ENCODE measurements around the gene CUL1.
A peak's percentile ranks its signal among the peaks of the same experiment; 100 is the strongest.

Gene CUL1

GRCh38 chr7:148718431-148718830 lies 19.7 kb downstream of the CUL1 start:
- no peak for DNase-seq (ENCODE audit: low read depth)

- no peak for DNase-seq (ENCODE audit: low read depth)
These were observed 21.1 kb downstream of the CUL1 start for GRCh38 chr7:148719753-148720152.

GRCh38 chr7:148720472-148720871 lies 21.8 kb downstream of the CUL1 start:
- DNase-seq (ENCODE audit: low read depth), result no peak

- DNase-seq (ENCODE audit: low read depth), result no peak
These were observed 22.7 kb downstream of the CUL1 start for GRCh38 chr7:148721390-148721789.

- DNase-seq (ENCODE audit: low read depth), result no peak
These were observed 23.9 kb downstream of the CUL1 start for GRCh38 chr7:148722340-148723165.

GRCh38 chr7:148723166-148723559 lies 24.5 kb downstream of the CUL1 start:
- DNase-seq (ENCODE audit: low read depth), result no peak

GRCh38 chr7:148723846-148724245 lies 25.1 kb downstream of the CUL1 start:
- DNase-seq (ENCODE audit: low read depth), result no peak

GRCh38 chr7:148726385-148726784 lies 27.7 kb downstream of the CUL1 start:
- no peak for DNase-seq (ENCODE audit: low read depth)

- DNase-seq (ENCODE audit: low read depth), result no peak
These were observed 29.0 kb downstream of the CUL1 start for GRCh38 chr7:148727501-148728278.

- DNase-seq (ENCODE audit: low read depth), result no peak
These were observed 31.5 kb downstream of the CUL1 start for GRCh38 chr7:148729984-148730733.

GRCh38 chr7:148732862-148733261 lies 34.2 kb downstream of the CUL1 start:
- no peak for DNase-seq (ENCODE audit: low read depth)

- DNase-seq (ENCODE audit: low read depth), result no peak
These were observed 34.8 kb downstream of the CUL1 start for GRCh38 chr7:148733496-148733895.

GRCh38 chr7:148735141-148735540 lies 36.4 kb downstream of the CUL1 start:
- no peak for DNase-seq (ENCODE audit: low read depth)

- no peak for DNase-seq (ENCODE audit: low read depth)
These were observed 37.3 kb downstream of the CUL1 start for GRCh38 chr7:148735967-148736366.

- peak; percentile 18 for DNase-seq (ENCODE audit: low read depth)
These were observed 40.2 kb downstream of the CUL1 start for GRCh38 chr7:148738737-148739535.

- no peak for DNase-seq (ENCODE audit: low read depth)
These were observed 47.4 kb downstream of the CUL1 start for GRCh38 chr7:148746135-148746534.

- DNase-seq (ENCODE audit: low read depth), result no peak
These were observed 48.6 kb downstream of the CUL1 start for GRCh38 chr7:148747274-148747673.

- no peak for DNase-seq (ENCODE audit: low read depth)
These were observed 52.0 kb downstream of the CUL1 start for GRCh38 chr7:148750442-148751355.

- no peak for DNase-seq (ENCODE audit: low read depth)
These were observed 54.5 kb downstream of the CUL1 start for GRCh38 chr7:148753224-148753623.

- DNase-seq (ENCODE audit: low read depth), result no peak
These were observed 56.2 kb downstream of the CUL1 start for GRCh38 chr7:148754912-148755311.

Measured in non-pigmented ciliary epithelial cell (primary cell).